GM18508 (cell line): ENCODE results near the gene ART3.

Source experiments
- ATAC-seq: cut with Tn5 transposase; IDR thresholded peaks from one replicate; pipeline ENCODE4 v1.9.1; 2021; ENCODE audit warnings: moderate number of reproducible peaks; ENCODE audit not compliant: insufficient read depth, unreplicated experiment

ART3 gene

GRCh38 chr4:76066546-76066945 lies 8.0 kb upstream of the ART3 start:
- no peak for ATAC-seq

GRCh38 chr4:76067652-76068286 lies 6.7 kb upstream of the ART3 start:
- ATAC-seq, result no peak

- no peak for ATAC-seq
These were observed 1.7 kb upstream of the ART3 start for GRCh38 chr4:76072760-76073159.

GRCh38 chr4:76074993-76075600 lies 588 bp downstream of the ART3 start:
- no peak for ATAC-seq

- ATAC-seq, result no peak
These were observed 3.6 kb downstream of the ART3 start for GRCh38 chr4:76078033-76078613.

- no peak for ATAC-seq
These were observed 9.0 kb downstream of the ART3 start for GRCh38 chr4:76083386-76083988.

- no peak for ATAC-seq
These were observed 10.0 kb downstream of the ART3 start for GRCh38 chr4:76084542-76084941.

GRCh38 chr4:76087007-76087769 lies 12.7 kb downstream of the ART3 start:
- no peak for ATAC-seq

- no peak for ATAC-seq
These were observed 14.2 kb downstream of the ART3 start for GRCh38 chr4:76088719-76089118.

GRCh38 chr4:76090241-76090691 lies 15.8 kb downstream of the ART3 start:
- ATAC-seq, result no peak

- no peak for ATAC-seq
These were observed 16.5 kb downstream of the ART3 start for GRCh38 chr4:76091052-76091451.

- no peak for ATAC-seq
These were observed 21.1 kb downstream of the ART3 start for GRCh38 chr4:76095568-76095967.

- ATAC-seq, result no peak
These were observed 21.6 kb downstream of the ART3 start for GRCh38 chr4:76096076-76096475.

- no peak for ATAC-seq
These were observed 31.1 kb downstream of the ART3 start for GRCh38 chr4:76105652-76106051.

- ATAC-seq, result no peak
These were observed 31.9 kb downstream of the ART3 start for GRCh38 chr4:76106442-76106841.

GRCh38 chr4:76108467-76109181 lies 34.1 kb downstream of the ART3 start:
- ATAC-seq, result no peak

- ATAC-seq, result no peak
These were observed 42.3 kb downstream of the ART3 start for GRCh38 chr4:76116821-76117220.

- ATAC-seq, result no peak
These were observed 43.0 kb downstream of the ART3 start for GRCh38 chr4:76117536-76117935.

GRCh38 chr4:76120199-76120598 lies 45.7 kb downstream of the ART3 start:
- ATAC-seq, result no peak

GRCh38 chr4:76125816-76126215 lies 51.3 kb downstream of the ART3 start:
- no peak for ATAC-seq
